GM23338 (cell line): ENCODE results near the gene DHX38. TPM values are rescaled to one million over a fixed set of nuclear protein-coding genes. Genes with fewer than 3 reads are reported as not detected.
A peak's percentile ranks its signal among the peaks of the same experiment; 100 is the strongest.
"Not testable (repeated sequence)": the region's sequence is repeated elsewhere in the genome, so short reads cannot be mapped to it uniquely, and the experiment has no call there.

Experiments used
- ATAC-seq: fragments of 200-7000 bp; cut with Tn5 transposase; 3 replicates; pipeline ENCODE4 v1.9.1; 2020
- DNase-seq: peaks from one replicate; pipeline ENCODE4 v3.0.0-alpha.2; 2015; ENCODE audit warnings: low spot score
- H2AFZ ChIP-seq: fragments of 200-600 bp; sonication (generic); 2 replicates; pipeline ENCODE4 v1.8.0; 2016; ENCODE audit warnings: antibody characterized with exemption, mild to moderate bottlenecking, moderate library complexity
- H3F3A ChIP-seq: fragments of 200-600 bp; sonication (generic); replicated peaks from 2 replicates; pipeline ENCODE4 v1.8.0; 2017; ENCODE audit warnings: antibody characterized with exemption, mixed run types, low read depth
- H3K27ac ChIP-seq: fragments of 200-600 bp; sonication (generic); 2 replicates; pipeline ENCODE4 v1.6.1; 2016; ENCODE audit warnings: low read depth
- H3K27me3 ChIP-seq: fragments of 200-600 bp; sonication (generic); 2 replicates; pipeline ENCODE4 v1.8.0; 2016; ENCODE audit warnings: mild to moderate bottlenecking, mixed run types, moderate library complexity; ENCODE audit not compliant: insufficient read depth
- H3K36me3 ChIP-seq: fragments of 200-600 bp; sonication (generic); 2 replicates; pipeline ENCODE4 v1.8.0; 2016; ENCODE audit warnings: mild to moderate bottlenecking; ENCODE audit not compliant: insufficient read depth
- H3K4me1 ChIP-seq: fragments of 200-600 bp; sonication (generic); 2 replicates; pipeline ENCODE4 v1.8.0; 2016; ENCODE audit warnings: mild to moderate bottlenecking, moderate library complexity; ENCODE audit not compliant: insufficient read depth
- H3K4me2 ChIP-seq: fragments of 200-600 bp; sonication (generic); 2 replicates; pipeline ENCODE4 v1.7.1; 2017; ENCODE audit warnings: mixed run types
- H3K4me3 ChIP-seq: fragments of 200-600 bp; sonication (generic); 2 replicates; pipeline ENCODE4 v1.6.1; 2016; ENCODE audit warnings: mixed run types
- H3K79me2 ChIP-seq: fragments of 200-600 bp; sonication (generic); replicated peaks from 2 replicates; pipeline ENCODE4 v1.8.0; 2017; ENCODE audit warnings: mild to moderate bottlenecking; ENCODE audit not compliant: insufficient read depth
- H3K9me2 ChIP-seq: fragments of 200-600 bp; sonication (generic); 2 replicates; pipeline ENCODE4 v1.8.0; 2017; ENCODE audit not compliant: insufficient read depth
- H4K20me1 ChIP-seq: fragments of 200-600 bp; sonication (generic); replicated peaks from 2 replicates; pipeline ENCODE4 v1.8.0; 2017; ENCODE audit warnings: mild to moderate bottlenecking; ENCODE audit not compliant: insufficient read depth
- H3K27ac Mint-ChIP-seq: 2 replicates; pipeline ENCODE4 v1.8.0; 2020; ENCODE audit warnings: inconsistent platforms, mild to moderate bottlenecking, moderate library complexity, mixed read lengths
- H3K27me3 Mint-ChIP-seq: 3 replicates; pipeline ENCODE4 v1.8.0; 2022; ENCODE audit warnings: low read depth, mild to moderate bottlenecking, moderate library complexity, mixed read lengths, inconsistent platforms; ENCODE audit not compliant: insufficient read depth, poor library complexity
- H3K36me3 Mint-ChIP-seq: 3 replicates; pipeline ENCODE4 v1.8.0; 2021; ENCODE audit warnings: low read depth, mild to moderate bottlenecking, inconsistent platforms, moderate library complexity, mixed read lengths
- H3K4me1 Mint-ChIP-seq: 3 replicates; pipeline ENCODE4 v1.8.0; 2020; ENCODE audit warnings: mild to moderate bottlenecking, inconsistent platforms, mixed read lengths
- H3K4me3 Mint-ChIP-seq: 3 replicates; pipeline ENCODE4 v1.8.0; 2021; ENCODE audit warnings: moderate library complexity, mild to moderate bottlenecking, inconsistent platforms, mixed read lengths
- H3K9me3 Mint-ChIP-seq: 3 replicates; pipeline ENCODE4 v1.8.0; 2020; ENCODE audit warnings: moderate library complexity, mild to moderate bottlenecking, inconsistent platforms, mixed read lengths
- CREB1 ChIP-seq: fragments of 250-450 bp; sonication (Bioruptor Pico); IDR thresholded peaks from 2 replicates; pipeline ENCODE4 v1.5.0; 2020; ENCODE audit warnings: low read depth, mild to moderate bottlenecking, moderate library complexity
- EZH2 ChIP-seq: fragments of 200-600 bp; sonication (generic); IDR thresholded peaks from one replicate; pipeline ENCODE4 v1.8.0; 2017; ENCODE audit warnings: antibody characterized with exemption, mild to moderate bottlenecking, low read depth; ENCODE audit not compliant: unreplicated experiment
- JUNB ChIP-seq: IDR thresholded peaks from one replicate; pipeline ENCODE4 v1.6.1; 2016; ENCODE audit warnings: antibody characterized with exemption; ENCODE audit not compliant: unreplicated experiment
- NANOG ChIP-seq: IDR thresholded peaks from 2 replicates; pipeline ENCODE4 v1.6.1; 2016; ENCODE audit warnings: antibody characterized with exemption, borderline replicate concordance
- STAT1 ChIP-seq: IDR thresholded peaks from one replicate; pipeline ENCODE4 v1.6.1; 2016; ENCODE audit warnings: antibody characterized with exemption; ENCODE audit not compliant: unreplicated experiment
- ZNF114 ChIP-seq: fragments of 250-450 bp; sonication (Bioruptor Pico); IDR thresholded peaks from 2 replicates; pipeline ENCODE4 v1.5.0; 2020; ENCODE audit warnings: mild to moderate bottlenecking, moderate library complexity
- polyA plus RNA-seq: library from polyadenylated mRNA; unstranded; fragments of >200 nt; fragmentation: Nextera tagmentation; extraction: Ambion mirVana; gene quantifications from 2 replicates; pipeline ENCODE4 v1.2.1, GENCODE V29; 2016
- total RNA-seq: library from RNA; depleted of rRNA; stranded (reverse); fragments of >200 nt; shearing (Covaris generic); gene quantifications from 2 replicates; pipeline ENCODE4 v1.2.3, GENCODE V29; 2014
- TF ChIP-seq, protein P1 (sequence below): IDR thresholded peaks from one replicate; pipeline ENCODE4 v1.6.1; 2018; ENCODE audit warnings: antibody characterized with exemption; ENCODE audit not compliant: unreplicated experiment

Gene DHX38
- total and polyA plus RNA-seq, 2 experiments from 2014 or later = 31.4 to 46.4 TPM

DNA sequence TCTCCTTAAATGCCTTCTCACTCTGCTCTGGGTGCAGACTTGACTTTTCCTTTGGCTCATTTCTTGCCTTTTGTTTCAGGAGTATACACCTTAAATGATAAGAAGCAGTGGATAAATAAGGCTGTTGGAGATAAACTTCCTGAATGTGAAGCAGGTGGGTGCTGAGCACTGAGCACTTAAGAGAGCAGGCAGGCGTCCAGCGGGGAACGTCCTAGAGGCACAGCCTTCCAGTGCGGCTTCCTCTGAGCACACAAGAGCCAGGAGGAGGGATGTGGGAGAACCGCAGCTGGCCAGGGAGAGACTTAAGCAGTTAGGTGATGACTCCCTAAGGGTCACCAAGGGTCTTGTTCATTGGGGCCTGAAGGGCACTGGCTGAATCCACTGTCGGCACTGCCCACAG lies 36.3 kb upstream of the DHX38 start:
- DNase-seq, ATAC-seq: not testable (repeated sequence)

DNA sequence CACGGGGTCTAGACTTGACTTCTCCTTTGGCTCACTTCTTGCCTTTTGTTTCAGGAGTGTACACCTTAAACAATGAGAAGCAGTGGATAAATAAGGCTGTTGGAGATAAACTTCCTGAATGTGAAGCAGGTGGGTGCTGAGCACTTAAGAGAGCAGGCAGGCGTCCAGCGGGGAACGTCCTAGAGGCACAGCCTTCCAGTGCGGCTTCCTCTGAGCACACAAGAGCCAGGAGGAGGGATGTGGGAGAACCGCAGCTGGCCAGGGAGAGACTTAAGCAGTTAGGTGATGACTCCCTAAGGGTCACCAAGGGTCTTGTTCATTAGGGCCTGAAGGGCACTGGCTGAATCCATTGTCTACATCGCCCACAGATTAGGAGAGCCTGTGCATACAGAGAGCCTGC lies 34.6 kb upstream of the DHX38 start:
- not testable (repeated sequence) for H3K4me3 Mint-ChIP-seq, H3K27me3 ChIP-seq, H3K27ac Mint-ChIP-seq, H3K36me3 Mint-ChIP-seq, H3K9me2 ChIP-seq, H3K27me3 Mint-ChIP-seq, DNase-seq, H4K20me1 ChIP-seq, H3F3A ChIP-seq, H3K4me2 ChIP-seq, H3K9me3 Mint-ChIP-seq, H3K4me1 Mint-ChIP-seq, H3K27ac ChIP-seq, H3K4me1 ChIP-seq, H2AFZ ChIP-seq, H3K36me3 ChIP-seq, H3K79me2 ChIP-seq, H3K4me3 ChIP-seq
- peak; percentile 25; the same call in 1 of the 3 replicates for ATAC-seq

More for the DNA sequence above, 36.3 kb upstream of the DHX38 start:
- not testable (repeated sequence) for H3K4me3 Mint-ChIP-seq, H3K27me3 ChIP-seq, H3K4me1 Mint-ChIP-seq, H3K36me3 ChIP-seq, H3K27me3 Mint-ChIP-seq, H3F3A ChIP-seq, H4K20me1 ChIP-seq, H3K4me3 ChIP-seq, H3K27ac ChIP-seq, H3K79me2 ChIP-seq, H2AFZ ChIP-seq, H3K9me2 ChIP-seq, H3K4me1 ChIP-seq, H3K27ac Mint-ChIP-seq, H3K4me2 ChIP-seq, H3K9me3 Mint-ChIP-seq, H3K36me3 Mint-ChIP-seq

DNA sequence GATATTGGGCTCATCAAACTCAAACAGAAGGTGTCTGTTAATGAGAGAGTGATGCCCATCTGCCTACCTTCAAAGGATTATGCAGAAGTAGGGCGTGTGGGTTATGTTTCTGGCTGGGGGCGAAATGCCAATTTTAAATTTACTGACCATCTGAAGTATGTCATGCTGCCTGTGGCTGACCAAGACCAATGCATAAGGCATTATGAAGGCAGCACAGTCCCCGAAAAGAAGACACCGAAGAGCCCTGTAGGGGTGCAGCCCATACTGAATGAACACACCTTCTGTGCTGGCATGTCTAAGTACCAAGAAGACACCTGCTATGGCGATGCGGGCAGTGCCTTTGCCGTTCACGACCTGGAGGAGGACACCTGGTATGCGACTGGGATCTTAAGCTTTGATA lies 33.2 kb upstream of the DHX38 start:
- Histone ChIP-seq H2AFZ (no peak overlapping the region), H3K4me3 (no peak overlapping the region), H3F3A (no peaks in the 10 kb centered on the region), H4K20me1 (no peaks in the 10 kb centered on the region), H3K9me2 (no peaks in the 10 kb centered on the region), H3K27ac (no peak overlapping the region), H3K36me3 (no peaks in the 10 kb centered on the region), H3K27me3 (no peaks in the 10 kb centered on the region), H3K4me2 (no peak overlapping the region), H3K4me1 (no peaks in the 10 kb centered on the region), H3K79me2 (no peaks in the 10 kb centered on the region)
- TF ChIP-seq, protein P1, sequence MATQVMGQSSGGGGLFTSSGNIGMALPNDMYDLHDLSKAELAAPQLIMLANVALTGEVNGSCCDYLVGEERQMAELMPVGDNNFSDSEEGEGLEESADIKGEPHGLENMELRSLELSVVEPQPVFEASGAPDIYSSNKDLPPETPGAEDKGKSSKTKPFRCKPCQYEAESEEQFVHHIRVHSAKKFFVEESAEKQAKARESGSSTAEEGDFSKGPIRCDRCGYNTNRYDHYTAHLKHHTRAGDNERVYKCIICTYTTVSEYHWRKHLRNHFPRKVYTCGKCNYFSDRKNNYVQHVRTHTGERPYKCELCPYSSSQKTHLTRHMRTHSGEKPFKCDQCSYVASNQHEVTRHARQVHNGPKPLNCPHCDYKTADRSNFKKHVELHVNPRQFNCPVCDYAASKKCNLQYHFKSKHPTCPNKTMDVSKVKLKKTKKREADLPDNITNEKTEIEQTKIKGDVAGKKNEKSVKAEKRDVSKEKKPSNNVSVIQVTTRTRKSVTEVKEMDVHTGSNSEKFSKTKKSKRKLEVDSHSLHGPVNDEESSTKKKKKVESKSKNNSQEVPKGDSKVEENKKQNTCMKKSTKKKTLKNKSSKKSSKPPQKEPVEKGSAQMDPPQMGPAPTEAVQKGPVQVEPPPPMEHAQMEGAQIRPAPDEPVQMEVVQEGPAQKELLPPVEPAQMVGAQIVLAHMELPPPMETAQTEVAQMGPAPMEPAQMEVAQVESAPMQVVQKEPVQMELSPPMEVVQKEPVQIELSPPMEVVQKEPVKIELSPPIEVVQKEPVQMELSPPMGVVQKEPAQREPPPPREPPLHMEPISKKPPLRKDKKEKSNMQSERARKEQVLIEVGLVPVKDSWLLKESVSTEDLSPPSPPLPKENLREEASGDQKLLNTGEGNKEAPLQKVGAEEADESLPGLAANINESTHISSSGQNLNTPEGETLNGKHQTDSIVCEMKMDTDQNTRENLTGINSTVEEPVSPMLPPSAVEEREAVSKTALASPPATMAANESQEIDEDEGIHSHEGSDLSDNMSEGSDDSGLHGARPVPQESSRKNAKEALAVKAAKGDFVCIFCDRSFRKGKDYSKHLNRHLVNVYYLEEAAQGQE = no peak
- no peaks in the 10 kb centered on the region for H3K4me1 Mint-ChIP-seq
- ATAC-seq (no peak), DNase-seq (no peak)
- H3K9me3 Mint-ChIP-seq = peaks cover 4% of the 10 kb centered on the region; the same call in 2 of the 3 replicates
- no peak overlapping the region for H3K27ac Mint-ChIP-seq
- no peak overlapping the region for H3K4me3 Mint-ChIP-seq
- H3K27me3 Mint-ChIP-seq = peaks cover 3% of the 10 kb centered on the region
- no peaks in the 10 kb centered on the region for H3K36me3 Mint-ChIP-seq

DNA sequence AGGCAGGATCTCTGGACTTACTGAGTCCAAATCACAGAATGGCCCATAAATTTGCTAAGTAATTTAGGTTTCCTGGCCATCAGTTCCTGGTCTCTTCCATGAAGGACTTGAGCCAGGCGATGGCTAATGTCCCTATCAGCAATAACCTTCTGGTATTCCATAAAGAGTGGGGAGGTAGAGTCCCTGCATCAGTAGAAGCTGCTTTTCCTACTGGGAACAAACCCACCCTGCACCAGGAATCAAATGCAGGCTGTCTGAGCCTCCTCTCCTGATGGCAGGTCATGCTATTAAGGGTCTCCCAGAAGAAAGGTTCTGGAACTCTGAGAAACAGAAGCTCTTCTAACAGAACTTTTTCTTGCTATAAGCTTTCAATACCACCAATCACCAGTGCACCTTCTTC lies 32.1 kb upstream of the DHX38 start:
- no peak for DNase-seq
- no peak overlapping the region for H3K27ac ChIP-seq
- Mint-ChIP-seq H3K4me3 (no peak overlapping the region), H3K27me3 (peaks cover 3% of the 10 kb centered on the region), H3K4me1 (no peaks in the 10 kb centered on the region), H3K27ac (no peak overlapping the region), H3K9me3 (peaks cover 4% of the 10 kb centered on the region), H3K36me3 (no peaks in the 10 kb centered on the region)
- H3K27me3 ChIP-seq = no peaks in the 10 kb centered on the region
- H4K20me1 ChIP-seq = no peaks in the 10 kb centered on the region
- H3K4me3 ChIP-seq = no peak overlapping the region
- no peaks in the 10 kb centered on the region for H3K4me1 ChIP-seq
- H3K36me3 ChIP-seq = no peaks in the 10 kb centered on the region
- H2AFZ ChIP-seq = no peak overlapping the region
- no peak for ATAC-seq
- H3F3A ChIP-seq = no peaks in the 10 kb centered on the region
- no peak overlapping the region for H3K4me2 ChIP-seq
- no peaks in the 10 kb centered on the region for H3K9me2 ChIP-seq
- no peaks in the 10 kb centered on the region for H3K79me2 ChIP-seq
- TF ChIP-seq NANOG (no peak), JUNB (no peak), EZH2 (no peak), ZNF114 (CRISPR knock-in tag) (no peak), CREB1 (CRISPR knock-in tag) (no peak), STAT1 (no peak)
